ENCODE results near the gene SLC25A34. TPM values are rescaled to one million over a fixed set of nuclear protein-coding genes. Genes with fewer than 3 reads are reported as not detected.

The SLC25A34 gene
- total RNA-seq, 2 experiments from 2014 or later: 0.92 to 1.5 TPM

GRCh38 chr1:15728937-15729657 is 7.0 kb upstream of the SLC25A34 start:
- H3K27ac Mint-ChIP-seq: no peak overlapping the region
- no peaks in the 10 kb centered on the region for H3K27me3 Mint-ChIP-seq
- CTCF ChIA-PET: interaction anchor here (0.7 kb wide), 1 partner anchor 13 kb away, joined by 3 read pairs; no protein-coding TSS in a partner anchor
- H3K4me1 Mint-ChIP-seq (ENCODE audit: low read depth): no peaks in the 10 kb centered on the region
- H3K4me3 Mint-ChIP-seq: no peak overlapping the region
- POLR2A ChIA-PET: no interaction called here
- H3K36me3 Mint-ChIP-seq: peaks cover 16% of the 10 kb centered on the region
- H3K9me3 Mint-ChIP-seq: no peaks in the 10 kb centered on the region
- DNase-seq: no peak
- intact Hi-C loops (cut with micrococcal nuclease): no loop called here

GRCh38 chr1:15730423-15730822 is 5.6 kb upstream of the SLC25A34 start:
- no peak for DNase-seq
- no peak overlapping the region for H3K27ac Mint-ChIP-seq
- intact Hi-C loops (cut with micrococcal nuclease): no loop called here
- POLR2A ChIA-PET: no interaction called here
- H3K36me3 Mint-ChIP-seq: peaks cover 19% of the 10 kb centered on the region
- no peaks in the 10 kb centered on the region for H3K27me3 Mint-ChIP-seq
- CTCF ChIA-PET: interaction anchor here (0.5 kb wide), 1 partner anchor 124 kb away, joined by 3 read pairs; no protein-coding TSS in a partner anchor
- no peak overlapping the region for H3K4me3 Mint-ChIP-seq
- H3K9me3 Mint-ChIP-seq: no peaks in the 10 kb centered on the region
- no peaks in the 10 kb centered on the region for H3K4me1 Mint-ChIP-seq (ENCODE audit: low read depth)

GRCh38 chr1:15730936-15731335 is 5.1 kb upstream of the SLC25A34 start:
- H3K4me3 Mint-ChIP-seq: no peak overlapping the region
- ChIA-PET POLR2A (no interaction called here), CTCF (no interaction called here)
- H3K27ac Mint-ChIP-seq: no peak overlapping the region
- DNase-seq: no peak
- no peaks in the 10 kb centered on the region for H3K27me3 Mint-ChIP-seq
- H3K36me3 Mint-ChIP-seq: peaks cover 19% of the 10 kb centered on the region
- no peaks in the 10 kb centered on the region for H3K4me1 Mint-ChIP-seq (ENCODE audit: low read depth)
- no peaks in the 10 kb centered on the region for H3K9me3 Mint-ChIP-seq
- intact Hi-C loops (cut with micrococcal nuclease): no loop called here

GRCh38 chr1:15731735-15732685 is 4.0 kb upstream of the SLC25A34 start:
- no peaks in the 10 kb centered on the region for H3K4me1 Mint-ChIP-seq (ENCODE audit: low read depth)
- no peak for DNase-seq
- H3K36me3 Mint-ChIP-seq: peaks cover 16% of the 10 kb centered on the region
- no peak overlapping the region for H3K27ac Mint-ChIP-seq
- no peaks in the 10 kb centered on the region for H3K27me3 Mint-ChIP-seq
- CTCF ChIA-PET: interaction anchor here (1.2 kb wide), 1 partner anchor 9 kb away, joined by 4 read pairs; no protein-coding TSS in a partner anchor
- POLR2A ChIA-PET: no interaction called here
- no peaks in the 10 kb centered on the region for H3K9me3 Mint-ChIP-seq
- no peak overlapping the region for H3K4me3 Mint-ChIP-seq
- intact Hi-C loops (cut with micrococcal nuclease): no loop called here

GRCh38 chr1:15732686-15733081 is 3.4 kb upstream of the SLC25A34 start:
- peaks cover 12% of the 10 kb centered on the region for H3K36me3 Mint-ChIP-seq
- no peak overlapping the region for H3K4me3 Mint-ChIP-seq
- no peaks in the 10 kb centered on the region for H3K9me3 Mint-ChIP-seq
- intact Hi-C loops (cut with micrococcal nuclease): no loop called here
- no peaks in the 10 kb centered on the region for H3K27me3 Mint-ChIP-seq
- CTCF ChIA-PET: interaction anchor here (1.2 kb wide), 1 partner anchor 9 kb away, joined by 4 read pairs; no protein-coding TSS in a partner anchor
- POLR2A ChIA-PET: no interaction called here
- H3K4me1 Mint-ChIP-seq (ENCODE audit: low read depth): no peaks in the 10 kb centered on the region
- no peak for DNase-seq
- no peak overlapping the region for H3K27ac Mint-ChIP-seq

GRCh38 chr1:15733218-15733725 is 2.8 kb upstream of the SLC25A34 start:
- Mint-ChIP-seq H3K4me3 (no peak overlapping the region), H3K9me3 (no peaks in the 10 kb centered on the region), H3K36me3 (peaks cover 8% of the 10 kb centered on the region), H3K27me3 (no peaks in the 10 kb centered on the region), H3K27ac (no peak overlapping the region), H3K4me1 (ENCODE audit: low read depth) (no peaks in the 10 kb centered on the region)
- no peak for DNase-seq
- CTCF ChIA-PET: interaction anchor here (1.2 kb wide), 1 partner anchor 8 kb away, joined by 4 read pairs; no protein-coding TSS in a partner anchor
- POLR2A ChIA-PET: no interaction called here
- intact Hi-C loops (cut with micrococcal nuclease): no loop called here

- DNase-seq: no peak
- POLR2A ChIA-PET: no interaction called here
- intact Hi-C loops (cut with micrococcal nuclease): no loop called here
- Mint-ChIP-seq H3K9me3 (no peaks in the 10 kb centered on the region), H3K36me3 (peaks cover 8% of the 10 kb centered on the region), H3K4me3 (no peak overlapping the region), H3K27ac (no peak overlapping the region), H3K4me1 (ENCODE audit: low read depth) (no peaks in the 10 kb centered on the region), H3K27me3 (no peaks in the 10 kb centered on the region)
- CTCF ChIA-PET: no interaction called here
These were observed 2.3 kb upstream of the SLC25A34 start for GRCh38 chr1:15733726-15734226.

- Mint-ChIP-seq H3K4me1 (ENCODE audit: low read depth) (no peaks in the 10 kb centered on the region), H3K36me3 (peaks cover 8% of the 10 kb centered on the region)
These were observed 1.8 kb upstream of the SLC25A34 start for GRCh38 chr1:15734296-15734695.

GRCh38 chr1:15734901-15735300 is 1.2 kb upstream of the SLC25A34 start:
- DNase-seq: no peak
- Mint-ChIP-seq H3K4me1 (ENCODE audit: low read depth) (no peaks in the 10 kb centered on the region), H3K9me3 (no peaks in the 10 kb centered on the region), H3K36me3 (peaks cover 8% of the 10 kb centered on the region), H3K4me3 (no peak overlapping the region), H3K27ac (no peak overlapping the region), H3K27me3 (no peaks in the 10 kb centered on the region)
- ChIA-PET CTCF (no interaction called here), POLR2A (no interaction called here)
- intact Hi-C loops (cut with micrococcal nuclease): no loop called here

More at GRCh38 chr1:15734296-15734695, 1.8 kb upstream of the SLC25A34 start:
- POLR2A ChIA-PET: no interaction called here
- no peak overlapping the region for H3K27ac Mint-ChIP-seq
- H3K27me3 Mint-ChIP-seq: no peaks in the 10 kb centered on the region
- intact Hi-C loops (cut with micrococcal nuclease): no loop called here
- no peak overlapping the region for H3K4me3 Mint-ChIP-seq
- CTCF ChIA-PET: no interaction called here
- no peak for DNase-seq
- H3K9me3 Mint-ChIP-seq: no peaks in the 10 kb centered on the region

GRCh38 chr1:15735304-15736037 is 587 bp upstream of the SLC25A34 start:
- intact Hi-C loops (cut with micrococcal nuclease): no loop called here
- Mint-ChIP-seq H3K36me3 (peaks cover 8% of the 10 kb centered on the region), H3K9me3 (no peaks in the 10 kb centered on the region), H3K4me1 (ENCODE audit: low read depth) (no peaks in the 10 kb centered on the region), H3K27ac (no peak overlapping the region), H3K27me3 (no peaks in the 10 kb centered on the region), H3K4me3 (no peak overlapping the region)
- CTCF ChIA-PET: no interaction called here
- no peak for DNase-seq
- POLR2A ChIA-PET: no interaction called here

- DNase-seq: no peak
- CTCF ChIA-PET: interaction anchor here (0.7 to 0.9 kb wide), 2 partner anchors 140 to 159 kb away, joined by 3 read pairs; no protein-coding TSS in a partner anchor
- peaks cover 5% of the 10 kb centered on the region for H3K4me1 Mint-ChIP-seq (ENCODE audit: low read depth)
- no peaks in the 10 kb centered on the region for H3K9me3 Mint-ChIP-seq
- intact Hi-C loops (cut with micrococcal nuclease): no loop called here
- H3K4me3 Mint-ChIP-seq: no peak overlapping the region
- H3K27ac Mint-ChIP-seq: no peak overlapping the region
- H3K36me3 Mint-ChIP-seq: peaks cover 8% of the 10 kb centered on the region
- POLR2A ChIA-PET: no interaction called here
- no peaks in the 10 kb centered on the region for H3K27me3 Mint-ChIP-seq
These were observed 819 bp downstream of the SLC25A34 start for GRCh38 chr1:15736892-15737261.

Measured in activated CD4-positive, alpha-beta memory T cell treated with anti-CD3 and anti-CD28 coated beads for 36 hours (primary cell).